PFSK-1 (cell line): ENCODE measurements around the gene MTMR2.

Experiments
- POLR2AphosphoS5 ChIP-seq: IDR thresholded peaks from 2 replicates; pipeline ENCODE4 v1.6.1; 2012; ENCODE audit warnings: low read depth, mild to moderate bottlenecking, control low read depth, low read length, moderate library complexity
- REST ChIP-seq, 2 experiments: IDR thresholded peaks; 2 replicates each; pipeline versions ENCODE4 v1.6.1 to v1.8.0; 2011 to 2012; ENCODE audit warnings: low read depth in 2 of 2, low read length in 2 of 2, control low read depth in 1 of 2, inconsistent platforms in 1 of 2, mild to moderate bottlenecking in 1 of 2, moderate library complexity in 1 of 2; ENCODE audit not compliant: insufficient read depth in 1 of 2

- TF ChIP-seq REST (IDR thresholded peaks at IDR 0.05; ENCODE audit: insufficient read depth in 1 of 2, low read depth in 2 of 2, low read length in 2 of 2): no peak
- no peak for TF ChIP-seq POLR2AphosphoS5
These were observed 19.6 kb upstream of the MTMR2 start for GRCh38 chr11:95943546-95943945.
